H1 (cell line): Measurements from ENCODE around the gene STX4. TPM values are rescaled to one million over a fixed set of nuclear protein-coding genes. Genes with fewer than 3 reads are reported as not detected.

ENCODE experiments used
- CTCF ChIA-PET: fragments of 300-600 bp; sonication (Branson Sonifier 250); formaldehyde crosslinking; loops from one replicate; lab custom pipeline; 2021; ENCODE audit not compliant: partially characterized antibody; lab: Charles Lee
- POLR2A ChIA-PET: fragments of 300-600 bp; sonication (Branson Sonifier 250); formaldehyde crosslinking; loops from one replicate; lab custom pipeline; 2021; ENCODE audit warnings: inconsistent platforms; ENCODE audit not compliant: partially characterized antibody; lab: Charles Lee
- DNase-seq, 2 experiments: peaks; one replicate each; pipeline versions ENCODE4 v3.0.0 to v3.0.0-alpha.2; 2010 to 2022; ENCODE audit warnings: low spot score in 2 of 2, low read depth in 1 of 2, mixed read lengths in 1 of 2
- FAIRE-seq: peaks from 2 replicates; lab custom pipeline; 2011; peaks lifted over from hg19 to GRCh38; lab: Jason Lieb, UNC
- H2AFZ ChIP-seq: 2 replicates; pipeline ENCODE4 v1.8.1; 2012; ENCODE audit warnings: low read length, inconsistent platforms
- H2AK5ac ChIP-seq: 2 replicates; pipeline ENCODE4 v1.6.1; 2013; ENCODE audit warnings: low read depth, low read length
- H2BK120ac ChIP-seq: replicated peaks from 2 replicates; pipeline ENCODE3; 2013; ENCODE audit warnings: low read depth, low read length, inconsistent platforms
- H2BK12ac ChIP-seq: 2 replicates; pipeline ENCODE4 v1.6.1; 2013; ENCODE audit warnings: low read depth, low read length
- H2BK15ac ChIP-seq: 2 replicates; pipeline ENCODE4 v1.6.1; 2013; ENCODE audit warnings: low read length
- H2BK20ac ChIP-seq: 2 replicates; pipeline ENCODE4 v1.6.1; 2013; ENCODE audit warnings: low read length
- H2BK5ac ChIP-seq: 2 replicates; pipeline ENCODE4 v1.6.1; 2013; ENCODE audit warnings: low read depth, low read length
- H3K14ac ChIP-seq: 2 replicates; pipeline ENCODE4 v1.6.1; 2013; ENCODE audit warnings: inconsistent platforms; ENCODE audit not compliant: insufficient read length
- H3K18ac ChIP-seq: 2 replicates; pipeline ENCODE4 v1.6.1; 2013; ENCODE audit warnings: low read length; ENCODE audit errors: extremely low read depth
- H3K23ac ChIP-seq: 2 replicates; pipeline ENCODE4 v1.6.1; 2013; ENCODE audit warnings: inconsistent platforms; ENCODE audit not compliant: insufficient read length
- H3K23me2 ChIP-seq: 2 replicates; pipeline ENCODE4 v1.6.1; 2013; ENCODE audit warnings: low read depth, low read length
- H3K27ac ChIP-seq: 2 replicates; pipeline ENCODE4 v1.6.1; 2011; ENCODE audit warnings: low read depth, low read length, inconsistent platforms
- H3K27me3 ChIP-seq, 4 experiments: replicated peaks in 1 of 4; 1 replicate in 1 of 4; 2 replicates in 3 of 4; pipeline versions ENCODE4 v1.6.1 to v1.8.1; 2011 to 2013; ENCODE audit warnings: low read length in 3 of 4, mild to moderate bottlenecking in 3 of 4, inconsistent platforms in 2 of 4, mixed read lengths in 2 of 4, moderate library complexity in 1 of 4; ENCODE audit not compliant: control insufficient read depth in 3 of 4, insufficient read depth in 3 of 4; ENCODE audit errors: extremely low read depth in 1 of 4
- H3K36me3 ChIP-seq, 4 experiments: 2 replicates each; pipeline versions ENCODE4 v1.6.1 to v1.8.1; 2011 to 2013; ENCODE audit warnings: mild to moderate bottlenecking in 4 of 4, low read length in 3 of 4, moderate library complexity in 2 of 4, control low read depth in 1 of 4, inconsistent platforms in 1 of 4; ENCODE audit not compliant: insufficient read depth in 4 of 4, control insufficient read depth in 2 of 4
- H3K4ac ChIP-seq: replicated peaks from 2 replicates; pipeline ENCODE3; 2013; ENCODE audit warnings: low read length, low read depth, mixed read lengths, inconsistent platforms; ENCODE audit not compliant: insufficient read length
- H3K4me1 ChIP-seq, 4 experiments: replicated peaks in 1 of 4; 1 replicate in 1 of 4; 2 replicates in 3 of 4; pipeline versions ENCODE4 v1.6.1 to v1.8.1; 2011 to 2013; ENCODE audit warnings: low read length in 3 of 4, inconsistent platforms in 2 of 4, mixed read lengths in 1 of 4; ENCODE audit not compliant: insufficient read depth in 4 of 4, control insufficient read depth in 3 of 4
- H3K4me2 ChIP-seq, 2 experiments: 2 replicates each; pipeline versions ENCODE4 v1.6.1 to v1.8.1; 2011 to 2013; ENCODE audit warnings: low read depth in 2 of 2, low read length in 2 of 2, control low read depth in 1 of 2, inconsistent platforms in 1 of 2, mild to moderate bottlenecking in 1 of 2; ENCODE audit not compliant: insufficient read depth in 1 of 2
- H3K4me3 ChIP-seq, 4 experiments: fragments of 200-600, 300-600 bp in 1 of 4; sonication (generic), shearing (Covaris generic), sonication (Bioruptor Twin) in 1 of 4; 2 replicates each; pipeline versions ENCODE4 v1.5.1 to v1.8.1; 2011 to 2016; ENCODE audit warnings: low read length in 4 of 4, low read depth in 3 of 4, control low read depth in 2 of 4, inconsistent platforms in 2 of 4, mild to moderate bottlenecking in 2 of 4, mixed read lengths in 1 of 4, moderate library complexity in 1 of 4; ENCODE audit not compliant: insufficient read depth in 2 of 4; ENCODE audit errors: extremely low read depth in 1 of 4
- H3K56ac ChIP-seq: replicated peaks from 2 replicates; pipeline ENCODE3; 2013; ENCODE audit warnings: low read depth, mild to moderate bottlenecking, mixed read lengths, low read length, inconsistent platforms; ENCODE audit not compliant: insufficient read length
- H3K79me1 ChIP-seq: 2 replicates; pipeline ENCODE4 v1.6.1; 2013; ENCODE audit warnings: low read depth, low read length, control low read depth
- H3K79me2 ChIP-seq, 2 experiments: 2 replicates each; pipeline versions ENCODE4 v1.6.1 to v1.8.1; 2012 to 2013; ENCODE audit warnings: low read length in 2 of 2, mild to moderate bottlenecking in 2 of 2, inconsistent platforms in 1 of 2; ENCODE audit not compliant: insufficient read depth in 2 of 2, control insufficient read depth in 1 of 2
- H3K9ac ChIP-seq, 4 experiments: replicated peaks in 1 of 4; 1 replicate in 1 of 4; 2 replicates in 3 of 4; pipeline versions ENCODE4 v1.6.1 to v1.8.1; 2011 to 2013; ENCODE audit warnings: low read depth in 3 of 4, low read length in 3 of 4, control low read depth in 2 of 4, mild to moderate bottlenecking in 2 of 4, moderate library complexity in 2 of 4, inconsistent platforms in 1 of 4; ENCODE audit errors: extremely low read depth in 1 of 4
- H3K9me3 ChIP-seq, 2 experiments: 2 replicates each; pipeline versions ENCODE4 v1.6.1 to v1.8.1; 2012 to 2013; ENCODE audit warnings: mild to moderate bottlenecking in 2 of 2, moderate library complexity in 2 of 2, control low read depth in 1 of 2, inconsistent platforms in 1 of 2, low read depth in 1 of 2, low read length in 1 of 2, mixed read lengths in 1 of 2; ENCODE audit not compliant: insufficient read depth in 2 of 2
- H4K20me1 ChIP-seq, 2 experiments: replicated peaks in 1 of 2; 2 replicates each; pipeline versions ENCODE3 to v1.8.1; 2011 to 2013; ENCODE audit warnings: inconsistent platforms in 2 of 2, low read length in 2 of 2, mild to moderate bottlenecking in 1 of 2; ENCODE audit not compliant: insufficient read depth in 2 of 2, control insufficient read depth in 1 of 2
- H4K5ac ChIP-seq: 2 replicates; pipeline ENCODE4 v1.6.1; 2013; ENCODE audit warnings: low read length, low read depth, mixed read lengths, inconsistent platforms; ENCODE audit not compliant: insufficient read length
- H4K8ac ChIP-seq: 2 replicates; pipeline ENCODE4 v1.8.0; 2013; ENCODE audit warnings: mild to moderate bottlenecking, moderate library complexity, low read length, inconsistent platforms; ENCODE audit not compliant: insufficient read depth; ENCODE audit errors: extremely low read depth
- H4K91ac ChIP-seq: replicated peaks from 2 replicates; pipeline ENCODE3; 2013; ENCODE audit warnings: low read length, mixed read lengths, inconsistent platforms; ENCODE audit not compliant: insufficient read length
- PHF8 ChIP-seq: fragments of 200-600 bp; sonication (generic); conservative IDR thresholded peaks from 2 replicates; pipeline ENCODE4 v1.7.1; 2012; ENCODE audit warnings: low read depth, mild to moderate bottlenecking, inconsistent platforms, low read length, moderate library complexity
- TAF7 ChIP-seq: optimal IDR thresholded peaks from 2 replicates; pipeline ENCODE3; 2011; ENCODE audit warnings: low read depth, mild to moderate bottlenecking, inconsistent platforms, low read length, moderate library complexity, borderline replicate concordance
- WGBS, 2 experiments: shearing (Covaris generic) in 1 of 2; methylation state at CpG; one replicate each; pipeline versions ENCODE4 v1.1.6 to v1.1.7; 2013 to 2015; ENCODE audit warnings: low lambda C conversion rate in 2 of 2, mixed read lengths in 2 of 2, inconsistent platforms in 1 of 2, low coverage in 1 of 2, missing lambda C conversion rate in 1 of 2; ENCODE audit not compliant: insufficient replicate concordance in 2 of 2, insufficient coverage in 1 of 2, insufficient read length in 1 of 2; ENCODE audit errors: extremely low coverage in 1 of 2, missing lambda C conversion rate in 1 of 2; 5-methylcytosine and 5-hydroxymethylcytosine counted together
- polyA plus RNA-seq, 7 experiments: library from polyadenylated mRNA; depleted of rRNA in 3 of 7; stranded (reverse) in 5 of 7; unstranded in 2 of 7; fragments of >200 nt in 5 of 7; fragments of 200-250 nt in 2 of 7; gene quantifications; 1 replicate in 5 of 7; 2 replicates in 1 of 7; 4 replicates in 1 of 7; pipeline versions ENCODE4 v1.2.1 to v1.2.3, GENCODE V29; 2011 to 2013; ENCODE audit warnings: missing spikeins in 2 of 7, mixed read lengths in 2 of 7
- total RNA-seq: library from RNA; stranded (reverse); fragmentation: NEBNext Ultra II Directional; extraction: Animal tissue kit (Norgen Biotek cat#: 25700); gene quantifications from 2 replicates; pipeline ENCODE4 v1.2.1, GENCODE V29; 2021

The STX4 gene
- total and polyA plus RNA-seq, 2 of the 8 experiments (the other 6 are each of a cell fraction or from before 2014, with no cell fraction given), result 25.8 to 32.3 TPM

DNA sequence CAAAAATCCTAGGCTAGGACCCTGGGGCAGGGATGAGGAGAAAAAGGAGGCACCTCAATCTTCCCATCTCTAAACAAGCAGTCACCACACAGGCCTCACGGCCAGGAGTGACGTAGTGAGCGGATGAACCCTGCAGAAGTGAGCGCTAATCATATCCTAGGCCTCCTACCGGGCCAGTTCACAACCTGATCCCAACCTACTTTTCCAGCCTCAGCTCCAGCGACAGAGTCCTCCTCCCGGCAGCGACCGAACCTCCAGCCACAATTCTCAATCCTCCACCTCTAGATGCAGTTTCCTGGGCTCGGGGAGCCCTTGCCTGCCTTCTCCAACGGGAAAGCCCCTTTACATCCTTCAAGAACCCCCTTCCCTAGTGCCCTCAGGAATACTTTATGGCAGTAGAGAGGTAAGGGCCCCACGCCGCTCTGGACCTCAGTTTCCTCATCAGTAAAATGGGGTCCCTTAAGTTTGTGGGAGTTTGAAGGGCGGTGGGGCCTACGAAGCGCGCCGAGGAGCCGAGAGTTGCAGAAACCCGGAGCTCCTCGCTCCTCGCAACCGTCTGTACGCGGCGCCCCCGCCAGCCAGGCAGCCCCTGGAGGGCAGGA lies 39.3 kb downstream of the STX4 start:
- H2BK12ac ChIP-seq, result 0 out of 2 replicates have a peak overlapping the region, but pooled peaks have one; percentile 50
- DNase-seq (no peak), FAIRE-seq (no peak)
- peak overlapping the region; percentile 97 for H4K5ac ChIP-seq
- H2BK15ac ChIP-seq, result no peak overlapping the region
- CTCF ChIA-PET, result interaction anchor here (0.9 to 2.6 kb wide), 5 partner anchors 12 to 119 kb away, joined by 3 to 17 read pairs (median 4); partner anchors contain the start of gene HSD3B7
- peak overlapping the region; percentile 99 for H4K8ac ChIP-seq
- H2BK120ac ChIP-seq, result no peak overlapping the region
- H3K79me1 ChIP-seq, result peaks cover 11% of the 10 kb centered on the region; the same call in 1 of the 2 replicates
- peak overlapping the region; percentile 97 for H3K4ac ChIP-seq
- no peaks in the 10 kb centered on the region for H3K9me3 ChIP-seq
- peak overlapping the region; percentile 77 to 96 for H3K4me2 ChIP-seq
- H3K27ac ChIP-seq, result peak overlapping the region; percentile 77
- H3K79me2 ChIP-seq, result peaks cover 13 to 62% of the 10 kb centered on the region in 2 experiments
- peaks cover 3 to 15% (median 10%) of the 10 kb centered on the region in 4 experiments; a peak in 7 of 8 replicates for H3K36me3 ChIP-seq
- peak overlapping the region; percentile 76 to 92 (median 82) for H3K9ac ChIP-seq
- WGBS, 2 experiments, result 6% methylated on average over 27 of the region's 27 CpGs; no CpG with 5 or more reads in 1 of the 2 experiments
- H3K4me3 ChIP-seq, result peak overlapping the region; percentile 89 to 98 (median 90)
- peak overlapping the region; percentile 5; the same call in 1 of the 2 replicates for H2AK5ac ChIP-seq
- H3K14ac ChIP-seq, result peak overlapping the region; percentile 63
- peak overlapping the region; percentile 99 for H3K18ac ChIP-seq
- H2BK5ac ChIP-seq, result peak overlapping the region; percentile 88
- peaks cover 2 to 11% of the 10 kb centered on the region in 2 experiments for H4K20me1 ChIP-seq
- H3K4me1 ChIP-seq, result peaks cover 0 to 1% (median 0%) of the 10 kb centered on the region in 4 experiments; a peak in 2 of 7 replicates
- peak overlapping the region; percentile 96 for H4K91ac ChIP-seq
- H3K23ac ChIP-seq, result no peak overlapping the region
- H2BK20ac ChIP-seq, result no peak overlapping the region
- H2AFZ ChIP-seq, result peak overlapping the region; percentile 72; the same call in 1 of the 2 replicates
- TF ChIP-seq TAF7 (peak; percentile 19), PHF8 (no peak)
- TF ChIP-seq, all 59 proteins: peak for 1
- POLR2A ChIA-PET, result interaction anchor here (0.6 to 4.9 kb wide), 10 partner anchors 12 to 118 kb away, joined by 3 to 34 read pairs (median 6); partner anchors contain the start of genes HSD3B7, KAT8 and PRSS8
- H3K27me3 ChIP-seq, result no peaks in the 10 kb centered on the region
- H3K23me2 ChIP-seq, result peaks cover 7% of the 10 kb centered on the region; the same call in 1 of the 2 replicates
- H3K56ac ChIP-seq, result peak overlapping the region; percentile 89
